Measurements from ENCODE around the gene CAMK2A.

DNA sequence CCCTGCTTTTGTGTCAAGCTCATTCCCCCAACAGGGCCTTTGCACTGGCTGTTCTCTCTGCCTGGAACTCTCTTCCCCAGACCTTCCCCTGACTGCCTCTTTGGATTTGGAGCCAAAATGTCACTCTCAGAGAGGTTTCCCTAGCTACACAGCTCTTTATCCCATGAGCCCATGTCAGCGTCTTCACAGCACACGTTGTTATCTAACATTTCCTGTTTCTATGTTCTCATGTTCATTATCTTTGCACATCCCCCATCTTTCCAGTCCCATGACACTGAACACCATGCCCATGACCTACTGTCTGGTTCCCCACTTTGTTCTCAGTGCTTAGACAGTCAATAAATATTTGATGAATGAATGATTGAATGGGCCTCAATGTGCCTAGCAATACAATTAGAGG is 39.5 kb upstream of the CAMK2A start:
- TF ChIP-seq CTCF (IDR thresholded peaks at IDR 0.05) (no peak), POLR2A (IDR thresholded peaks at IDR 0.05) (no peak)
